HL-60 (cell line): Measurements from ENCODE around the gene CAMTA1.

Experiments
- DNase-seq, 2 experiments: peaks; one replicate each; pipeline ENCODE4 v3.0.0-alpha.2; 2010 to 2020; ENCODE audit warnings: low read depth in 1 of 2, low spot score in 1 of 2
- H3K27ac ChIP-seq: fragments of 250-450 bp; sonication (Bioruptor Pico); replicated peaks from 2 replicates; pipeline ENCODE4 v1.5.1; 2020; ENCODE audit warnings: mild to moderate bottlenecking, moderate library complexity
- H3K27me3 ChIP-seq: fragments of 250-450 bp; sonication (Bioruptor Pico); 2 replicates; pipeline ENCODE4 v1.5.1; 2021; ENCODE audit warnings: mild to moderate bottlenecking, moderate library complexity; ENCODE audit not compliant: insufficient read depth, poor library complexity, severe bottlenecking
- H3K4me3 ChIP-seq: replicated peaks from 2 replicates; pipeline ENCODE4 v1.5.1; 2011; ENCODE audit warnings: mild to moderate bottlenecking, control low read depth, low read length; ENCODE audit not compliant: insufficient read depth
- GABPA ChIP-seq: IDR thresholded peaks from 2 replicates; pipeline ENCODE4 v1.6.1; 2012; ENCODE audit warnings: low read depth
- POLR2AphosphoS5 ChIP-seq: IDR thresholded peaks from 2 replicates; pipeline ENCODE4 v1.6.1; 2012; ENCODE audit warnings: low read depth
- SPI1 ChIP-seq: IDR thresholded peaks from 2 replicates; pipeline ENCODE4 v1.6.1; 2012; ENCODE audit warnings: low read depth, mild to moderate bottlenecking, borderline replicate concordance
- TF ChIP-seq, protein P1 (sequence below): IDR thresholded peaks from one replicate; pipeline ENCODE4 v1.5.1; 2011; ENCODE audit warnings: low read length, control low read depth, inconsistent platforms; ENCODE audit not compliant: insufficient read depth
- TF ChIP-seq, protein P2 (sequence below): IDR thresholded peaks from 2 replicates; pipeline ENCODE4 v1.6.1; 2012; ENCODE audit warnings: low read depth; ENCODE audit not compliant: insufficient replicate concordance

Gene CAMTA1

GRCh38 chr1:7060745-7061144, 275.5 kb downstream of the CAMTA1 start:
- H3K4me3 ChIP-seq, result no peak overlapping the region
- DNase-seq, result no peak
- H3K27ac ChIP-seq, result no peak overlapping the region
- H3K27me3 ChIP-seq, result no peaks in the 10 kb centered on the region
- TF ChIP-seq SPI1, result no peak
- TF ChIP-seq, protein P1, sequence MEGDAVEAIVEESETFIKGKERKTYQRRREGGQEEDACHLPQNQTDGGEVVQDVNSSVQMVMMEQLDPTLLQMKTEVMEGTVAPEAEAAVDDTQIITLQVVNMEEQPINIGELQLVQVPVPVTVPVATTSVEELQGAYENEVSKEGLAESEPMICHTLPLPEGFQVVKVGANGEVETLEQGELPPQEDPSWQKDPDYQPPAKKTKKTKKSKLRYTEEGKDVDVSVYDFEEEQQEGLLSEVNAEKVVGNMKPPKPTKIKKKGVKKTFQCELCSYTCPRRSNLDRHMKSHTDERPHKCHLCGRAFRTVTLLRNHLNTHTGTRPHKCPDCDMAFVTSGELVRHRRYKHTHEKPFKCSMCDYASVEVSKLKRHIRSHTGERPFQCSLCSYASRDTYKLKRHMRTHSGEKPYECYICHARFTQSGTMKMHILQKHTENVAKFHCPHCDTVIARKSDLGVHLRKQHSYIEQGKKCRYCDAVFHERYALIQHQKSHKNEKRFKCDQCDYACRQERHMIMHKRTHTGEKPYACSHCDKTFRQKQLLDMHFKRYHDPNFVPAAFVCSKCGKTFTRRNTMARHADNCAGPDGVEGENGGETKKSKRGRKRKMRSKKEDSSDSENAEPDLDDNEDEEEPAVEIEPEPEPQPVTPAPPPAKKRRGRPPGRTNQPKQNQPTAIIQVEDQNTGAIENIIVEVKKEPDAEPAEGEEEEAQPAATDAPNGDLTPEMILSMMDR, result no peak
- no peak for TF ChIP-seq GABPA
- TF ChIP-seq, protein P2, sequence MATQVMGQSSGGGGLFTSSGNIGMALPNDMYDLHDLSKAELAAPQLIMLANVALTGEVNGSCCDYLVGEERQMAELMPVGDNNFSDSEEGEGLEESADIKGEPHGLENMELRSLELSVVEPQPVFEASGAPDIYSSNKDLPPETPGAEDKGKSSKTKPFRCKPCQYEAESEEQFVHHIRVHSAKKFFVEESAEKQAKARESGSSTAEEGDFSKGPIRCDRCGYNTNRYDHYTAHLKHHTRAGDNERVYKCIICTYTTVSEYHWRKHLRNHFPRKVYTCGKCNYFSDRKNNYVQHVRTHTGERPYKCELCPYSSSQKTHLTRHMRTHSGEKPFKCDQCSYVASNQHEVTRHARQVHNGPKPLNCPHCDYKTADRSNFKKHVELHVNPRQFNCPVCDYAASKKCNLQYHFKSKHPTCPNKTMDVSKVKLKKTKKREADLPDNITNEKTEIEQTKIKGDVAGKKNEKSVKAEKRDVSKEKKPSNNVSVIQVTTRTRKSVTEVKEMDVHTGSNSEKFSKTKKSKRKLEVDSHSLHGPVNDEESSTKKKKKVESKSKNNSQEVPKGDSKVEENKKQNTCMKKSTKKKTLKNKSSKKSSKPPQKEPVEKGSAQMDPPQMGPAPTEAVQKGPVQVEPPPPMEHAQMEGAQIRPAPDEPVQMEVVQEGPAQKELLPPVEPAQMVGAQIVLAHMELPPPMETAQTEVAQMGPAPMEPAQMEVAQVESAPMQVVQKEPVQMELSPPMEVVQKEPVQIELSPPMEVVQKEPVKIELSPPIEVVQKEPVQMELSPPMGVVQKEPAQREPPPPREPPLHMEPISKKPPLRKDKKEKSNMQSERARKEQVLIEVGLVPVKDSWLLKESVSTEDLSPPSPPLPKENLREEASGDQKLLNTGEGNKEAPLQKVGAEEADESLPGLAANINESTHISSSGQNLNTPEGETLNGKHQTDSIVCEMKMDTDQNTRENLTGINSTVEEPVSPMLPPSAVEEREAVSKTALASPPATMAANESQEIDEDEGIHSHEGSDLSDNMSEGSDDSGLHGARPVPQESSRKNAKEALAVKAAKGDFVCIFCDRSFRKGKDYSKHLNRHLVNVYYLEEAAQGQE, result no peak
- no peak for TF ChIP-seq POLR2AphosphoS5

DNA sequence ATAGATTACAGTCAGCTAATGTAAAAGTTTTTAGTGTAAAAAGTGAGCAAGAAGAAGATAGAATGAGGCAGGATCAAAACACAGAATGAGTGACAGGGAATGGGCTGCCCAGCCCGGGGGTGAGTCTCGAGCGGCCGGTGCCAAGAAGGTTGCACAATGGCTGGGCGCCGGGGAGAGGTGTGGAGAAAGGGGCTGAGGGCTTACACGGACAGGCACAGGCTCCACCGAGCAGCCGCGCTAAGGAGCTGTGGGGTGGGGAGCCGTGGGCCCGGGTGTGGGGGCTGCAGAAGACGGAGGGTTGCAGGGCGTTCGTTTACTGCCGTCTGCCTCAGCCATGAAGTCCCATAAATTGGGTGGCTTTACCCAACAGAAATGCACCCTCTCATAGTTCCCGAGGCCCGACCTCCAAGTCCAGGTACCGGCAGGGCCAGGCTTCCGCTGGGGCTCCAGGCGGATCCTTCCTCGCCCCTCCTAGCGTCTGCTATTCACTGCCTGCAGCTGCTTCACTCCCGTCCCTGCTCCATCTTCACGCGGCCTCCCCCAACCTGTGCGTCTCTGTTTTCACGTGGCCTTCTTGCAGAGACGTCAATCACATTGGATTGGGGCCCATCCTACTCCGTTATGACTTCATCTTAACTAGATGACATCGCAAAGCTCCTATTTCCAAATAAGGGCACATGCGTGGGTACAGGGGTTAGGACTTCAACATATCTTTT, 277.2 kb downstream of the CAMTA1 start:
- Histone ChIP-seq H3K27ac (no peak overlapping the region), H3K27me3 (no peaks in the 10 kb centered on the region), H3K4me3 (no peak overlapping the region)
- TF ChIP-seq, protein P1, result no peak
- TF ChIP-seq, protein P2, result no peak
- no peak for TF ChIP-seq POLR2AphosphoS5
- no peak for TF ChIP-seq GABPA
- no peak for TF ChIP-seq SPI1
- DNase-seq, result no peak

GRCh38 chr1:7063981-7064380, 278.7 kb downstream of the CAMTA1 start:
- TF ChIP-seq POLR2AphosphoS5 (no peak), GABPA (no peak), SPI1 (no peak)
- TF ChIP-seq, protein P2, result no peak
- TF ChIP-seq, protein P1, result no peak
- DNase-seq, result no peak
- Histone ChIP-seq H3K27ac (no peak overlapping the region), H3K4me3 (no peak overlapping the region), H3K27me3 (no peaks in the 10 kb centered on the region)
